Pancreas (tissue), 10 donors: ENCODE measurements around the gene CPSF7. TPM values are rescaled to one million over a fixed set of nuclear protein-coding genes. Genes with fewer than 3 reads are reported as not detected.

ENCODE experiments used
- ATAC-seq, 4 donors: fragments of 200-7000 bp; cut with Tn5 transposase; one replicate each; pipeline versions ENCODE4 v1.8.0 to v1.9.1; 2020; ENCODE audit warnings: mild to moderate bottlenecking in 4 of 4, moderate library complexity in 4 of 4
- DNase-seq, 6 donors: peaks; one replicate each; pipeline ENCODE4 v3.0.0-alpha.2; 2020
- FAIRE-seq: peaks from 2 replicates; lab custom pipeline; 2012; peaks lifted over from hg19 to GRCh38; lab: Jason Lieb, UNC
- H3K27ac ChIP-seq, 4 donors: fragments of 200-600 bp; sonication (generic); 1 replicate in 3 of 4; 2 replicates in 1 of 4; pipeline versions ENCODE4 v1.5.0 to v1.8.0; 2020
- H3K27me3 ChIP-seq, 4 donors: fragments of 200-600 bp; one replicate each; pipeline ENCODE4 v1.8.0; 2021
- H3K36me3 ChIP-seq, 3 donors: fragments of 200-600 bp; sonication (generic) in 1 of 3; one replicate each; pipeline versions ENCODE4 v1.5.0 to v1.8.0; 2020 to 2021
- H3K4me1 ChIP-seq, 3 donors: fragments of 200-600 bp; one replicate each; pipeline ENCODE4 v1.8.0; 2021
- H3K4me3 ChIP-seq, 4 donors: fragments of 200-600 bp; sonication (generic) in 2 of 4; one replicate each; pipeline versions ENCODE4 v1.5.0 to v1.8.0; 2020 to 2021
- H3K9me3 ChIP-seq, 4 donors: fragments of 200-600 bp; one replicate each; pipeline ENCODE4 v1.8.0; 2021
- WGBS, 2 donors: extraction: QIAGEN DNeasy Blood & Tissue Kit; methylation state at CpG; one replicate each; pipeline ENCODE4 v1.1.7; 2013; 5-methylcytosine and 5-hydroxymethylcytosine counted together
- intact Hi-C, 3 donors: fragments of 100-400 bp; cut with DNase I; formaldehyde crosslinking; loops; one replicate each; pipeline versions ENCODE4 v1.11.1 to v1.14.2; 2022
- polyA plus RNA-seq, 2 donors: library from polyadenylated mRNA; stranded (reverse); fragments of 200-250 nt; gene quantifications; one replicate each; pipeline ENCODE4 v1.2.3, GENCODE V29; 2013
- total RNA-seq, 6 donors: library from RNA; stranded (reverse); fragmentation: NEBNext Ultra II Directional in 4 of 6; extraction: Animal tissue kit (Norgen Biotek cat#: 25700) in 4 of 6; gene quantifications; one replicate each; pipeline versions ENCODE4 v1.2.1 to v1.2.4, GENCODE V29; 2021 to 2023
- TF ChIP-seq, protein P1 (sequence below), 4 donors: fragments of 200-600 bp; sonication (generic) in 3 of 4; IDR thresholded peaks; one replicate each; pipeline versions ENCODE4 v1.5.0 to v1.8.0; 2021; ENCODE audit warnings: antibody characterized with exemption in 4 of 4
- donor health status: healthy with polysubstance abuse.
- donor health status: DM: no; HTN: no; CAD: no; lungs with moderate emphysema.
- donor health status: DM: no; HTN: no; CAD: no.
- donor health status: control.
- donor health status: control.
- donor health status: Bipolar disorder and iron deficiency.
- donor health status: DM: yes; HTN: yes; CAD: no.
- donor health status: DM: no; HTN: no; CAD: no.
- donor health status: DM: no; HTN: no; CAD: no.
- donor health status: DM: yes; HTN: yes; CAD: no.

CPSF7 gene, protein sequence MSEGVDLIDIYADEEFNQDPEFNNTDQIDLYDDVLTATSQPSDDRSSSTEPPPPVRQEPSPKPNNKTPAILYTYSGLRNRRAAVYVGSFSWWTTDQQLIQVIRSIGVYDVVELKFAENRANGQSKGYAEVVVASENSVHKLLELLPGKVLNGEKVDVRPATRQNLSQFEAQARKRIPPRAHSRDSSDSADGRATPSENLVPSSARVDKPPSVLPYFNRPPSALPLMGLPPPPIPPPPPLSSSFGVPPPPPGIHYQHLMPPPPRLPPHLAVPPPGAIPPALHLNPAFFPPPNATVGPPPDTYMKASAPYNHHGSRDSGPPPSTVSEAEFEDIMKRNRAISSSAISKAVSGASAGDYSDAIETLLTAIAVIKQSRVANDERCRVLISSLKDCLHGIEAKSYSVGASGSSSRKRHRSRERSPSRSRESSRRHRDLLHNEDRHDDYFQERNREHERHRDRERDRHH
- total RNA-seq (10 to 100 TPM; 25.1 to 49.7 (median 32.6) TPM), polyA plus RNA-seq (10 to 100 TPM; 57.6 to 60.4 TPM)

DNA sequence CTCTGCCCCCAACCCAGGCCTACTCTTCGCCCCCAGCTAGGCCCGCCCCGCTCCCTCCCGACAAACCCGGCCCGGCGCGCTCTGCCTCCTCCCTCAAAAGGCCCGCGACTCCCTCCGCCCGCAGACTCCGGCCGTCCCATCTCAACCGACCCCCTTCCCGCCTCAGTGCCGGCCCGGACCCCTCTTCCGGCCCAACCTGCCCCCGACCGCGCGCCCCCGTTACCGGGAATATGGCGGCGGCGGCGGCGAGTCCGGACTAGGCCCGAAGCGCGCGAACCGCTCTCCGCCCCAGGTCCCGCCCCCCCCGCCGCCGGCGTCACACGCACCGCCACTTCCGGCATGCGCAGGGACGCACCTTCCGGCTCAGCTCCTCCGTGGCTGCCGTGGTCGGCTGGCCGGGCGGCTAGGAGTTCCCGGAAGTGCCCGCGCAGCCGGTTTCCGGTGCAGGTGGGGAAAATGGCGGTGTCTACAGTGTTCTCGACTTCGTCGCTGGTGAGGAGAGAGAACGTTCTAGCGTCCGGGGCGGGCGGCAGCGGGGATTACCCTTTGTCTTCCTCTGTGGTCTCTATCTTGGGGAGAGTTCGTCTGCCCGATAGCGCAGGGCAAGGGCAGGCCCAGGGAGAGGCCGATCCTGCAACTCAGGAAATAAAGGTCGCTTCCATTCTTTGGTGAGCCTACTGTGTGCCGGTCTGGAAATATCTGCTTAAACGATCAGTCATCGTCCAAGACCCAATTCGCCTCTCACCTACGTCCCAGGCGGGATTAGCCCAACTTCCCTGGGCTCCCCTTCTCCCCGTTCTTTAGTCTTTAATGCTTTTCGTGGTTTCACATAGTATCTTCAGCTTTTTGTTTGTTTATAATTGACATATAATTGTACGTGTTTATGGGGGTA, at the start of gene CPSF7, which contains the start of gene SDHAF2:
TSS of gene CPSF7 (minus strand) at position 285 of the 892 bp plus-strand sequence. CDS start 740 bp downstream, outside the sequence.
TSS of gene SDHAF2 (plus strand) at position 434 of the 892 bp plus-strand sequence. CDS start at position 457, 23 bp downstream.
- H3K36me3 ChIP-seq = peaks cover 0 to 36% (median 6%) of the 10 kb centered on the region in 3 donors
- no peaks in the 10 kb centered on the region for H3K27me3 ChIP-seq
- peak within 1 kb of the TSS; percentile 86 to 92 (median 88) for H3K27ac ChIP-seq
- H3K4me1 ChIP-seq = peaks cover 4 to 23% (median 18%) of the 10 kb centered on the region in 3 donors
- 0 to 1% methylated on average over 70 to 82 of the region's 82 CpGs for WGBS, 2 donors
- H3K4me3 ChIP-seq = peak within 1 kb of the TSS; percentile 60 to 92 (median 88)
- ATAC-seq = peak; percentile 98 to 99 (median 99)
- intact Hi-C loops = no loop called here
- DNase-seq = peak; percentile 96 to 98 (median 96)
- FAIRE-seq = no peak
- TF ChIP-seq, protein P1, sequence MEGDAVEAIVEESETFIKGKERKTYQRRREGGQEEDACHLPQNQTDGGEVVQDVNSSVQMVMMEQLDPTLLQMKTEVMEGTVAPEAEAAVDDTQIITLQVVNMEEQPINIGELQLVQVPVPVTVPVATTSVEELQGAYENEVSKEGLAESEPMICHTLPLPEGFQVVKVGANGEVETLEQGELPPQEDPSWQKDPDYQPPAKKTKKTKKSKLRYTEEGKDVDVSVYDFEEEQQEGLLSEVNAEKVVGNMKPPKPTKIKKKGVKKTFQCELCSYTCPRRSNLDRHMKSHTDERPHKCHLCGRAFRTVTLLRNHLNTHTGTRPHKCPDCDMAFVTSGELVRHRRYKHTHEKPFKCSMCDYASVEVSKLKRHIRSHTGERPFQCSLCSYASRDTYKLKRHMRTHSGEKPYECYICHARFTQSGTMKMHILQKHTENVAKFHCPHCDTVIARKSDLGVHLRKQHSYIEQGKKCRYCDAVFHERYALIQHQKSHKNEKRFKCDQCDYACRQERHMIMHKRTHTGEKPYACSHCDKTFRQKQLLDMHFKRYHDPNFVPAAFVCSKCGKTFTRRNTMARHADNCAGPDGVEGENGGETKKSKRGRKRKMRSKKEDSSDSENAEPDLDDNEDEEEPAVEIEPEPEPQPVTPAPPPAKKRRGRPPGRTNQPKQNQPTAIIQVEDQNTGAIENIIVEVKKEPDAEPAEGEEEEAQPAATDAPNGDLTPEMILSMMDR (IDR thresholded peaks at IDR 0.05) = no peak
- H3K9me3 ChIP-seq = no peaks in the 10 kb centered on the region

DNA sequence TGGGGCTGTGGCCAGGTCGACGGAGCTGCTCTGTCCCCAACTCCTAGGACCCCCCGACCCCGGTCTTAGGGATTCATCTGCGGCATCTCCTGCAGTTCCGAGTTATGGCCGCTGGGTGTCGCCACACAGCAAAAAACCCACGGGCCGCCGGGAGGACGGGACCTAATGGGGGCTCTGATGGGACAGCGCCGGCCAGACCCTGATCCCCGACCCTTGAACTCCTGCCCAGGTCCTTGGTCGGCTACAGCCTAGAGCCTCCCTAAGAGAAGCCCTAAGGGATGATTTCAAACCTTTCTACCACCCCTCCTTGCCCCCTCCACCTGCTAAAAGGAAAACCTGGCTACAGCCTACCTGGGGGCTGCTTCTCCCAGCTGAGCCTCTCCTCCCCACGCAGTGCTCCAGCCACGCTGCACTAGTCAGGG, 48.0 kb upstream of the CPSF7 start:
- 1% methylated on average over 18 of the region's 18 CpGs for WGBS, 2 donors
- H3K27me3 ChIP-seq = peaks cover 0 to 3% (median 0%) of the 10 kb centered on the region in 4 donors
- no peaks in the 10 kb centered on the region for H3K4me1 ChIP-seq
- FAIRE-seq = no peak
- H3K36me3 ChIP-seq = no peaks in the 10 kb centered on the region
- no peak overlapping the region for H3K27ac ChIP-seq
- H3K4me3 ChIP-seq = no peak overlapping the region
- DNase-seq = peak in 5 of 6 donors; percentile 32 to 82 (median 51)
- peak; percentile 51 to 77 (median 58) for ATAC-seq
- intact Hi-C loops = loop anchor here in 1 of 3 donors (5.0 to 10.0 kb wide), 2 partner anchors 40 to 157 kb away; no protein-coding TSS in a partner anchor
- H3K9me3 ChIP-seq = no peaks in the 10 kb centered on the region
- TF ChIP-seq, protein P1 (IDR thresholded peaks at IDR 0.05) = peak; percentile 82 to 92 (median 88)

DNA sequence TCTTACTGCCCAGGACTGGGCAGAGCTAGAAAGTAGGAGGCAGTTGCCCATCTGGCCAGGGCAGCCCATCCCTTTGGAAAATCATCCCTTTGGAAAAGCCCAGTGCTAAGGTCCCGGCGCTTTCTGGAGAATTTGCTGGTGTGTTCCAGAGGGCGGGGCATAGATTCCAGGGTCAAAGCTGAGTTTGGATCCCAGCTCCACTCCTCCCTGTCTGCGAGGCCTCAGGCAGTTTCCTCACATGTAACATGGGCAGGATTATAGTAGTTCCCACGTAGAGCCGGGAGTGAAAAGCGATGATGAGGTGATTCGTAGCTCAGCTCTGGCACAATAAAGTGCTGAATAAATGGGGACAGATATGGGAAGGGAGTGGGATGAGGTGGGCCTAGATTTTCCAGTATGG, 47.4 kb upstream of the CPSF7 start:
- Histone ChIP-seq H3K27me3 (peaks cover 0 to 3% (median 0%) of the 10 kb centered on the region in 4 donors), H3K4me1 (no peaks in the 10 kb centered on the region), H3K27ac (no peak overlapping the region), H3K36me3 (no peaks in the 10 kb centered on the region), H3K4me3 (no peak overlapping the region), H3K9me3 (no peaks in the 10 kb centered on the region)
- no peak for DNase-seq
- TF ChIP-seq, protein P1 (IDR thresholded peaks at IDR 0.05) = no peak
- intact Hi-C loops = loop anchor here in 1 of 3 donors (5.0 to 10.0 kb wide), 2 partner anchors 40 to 158 kb away; no protein-coding TSS in a partner anchor
- peak in 2 of 4 donors; percentile 8 to 20 for ATAC-seq
- WGBS, 2 donors = 43 to 47% methylated on average over 8 of the region's 8 CpGs
- FAIRE-seq = no peak

DNA sequence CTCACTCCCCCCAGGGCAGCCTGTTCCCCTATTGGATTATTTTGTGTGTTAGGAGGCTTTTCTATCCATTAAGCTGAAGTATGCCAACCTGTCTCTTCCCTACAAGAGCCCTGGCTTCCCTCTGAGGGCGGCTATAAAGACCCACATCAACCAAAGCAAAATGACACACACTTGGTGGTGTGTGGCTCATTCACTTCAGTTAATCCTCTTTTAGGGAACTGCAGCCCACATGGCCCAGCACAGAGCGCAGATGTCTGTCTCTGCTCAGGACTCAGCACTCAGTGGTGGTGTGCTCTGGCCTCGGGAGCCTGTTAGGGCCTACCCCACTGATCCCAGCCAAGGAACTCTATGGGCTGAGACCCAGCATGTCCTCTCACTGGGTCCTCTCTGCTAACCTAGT, 46.6 kb upstream of the CPSF7 start:
- 84 to 85% methylated on average over 3 of the region's 3 CpGs for WGBS, 2 donors
- ATAC-seq = no peak
- no peaks in the 10 kb centered on the region for H3K9me3 ChIP-seq
- intact Hi-C loops = loop anchor here in 1 of 3 donors (5.0 to 10.0 kb wide), 2 partner anchors 41 to 158 kb away; no protein-coding TSS in a partner anchor
- TF ChIP-seq, protein P1 (IDR thresholded peaks at IDR 0.05) = no peak
- no peaks in the 10 kb centered on the region for H3K36me3 ChIP-seq
- no peaks in the 10 kb centered on the region for H3K4me1 ChIP-seq
- H3K4me3 ChIP-seq = no peak overlapping the region
- H3K27me3 ChIP-seq = peaks cover 0 to 3% (median 0%) of the 10 kb centered on the region in 4 donors
- DNase-seq = no peak
- no peak for FAIRE-seq
- H3K27ac ChIP-seq = no peak overlapping the region
